GM23248 (cell line): ENCODE data around the gene COL9A2.

ENCODE experiments used
- EZH2 ChIP-seq: fragments of 200-600 bp; sonication (generic); IDR thresholded peaks from 2 replicates; pipeline ENCODE4 v1.6.1; 2018; ENCODE audit warnings: antibody characterized with exemption, mild to moderate bottlenecking; ENCODE audit not compliant: insufficient read depth, poor library complexity, severe bottlenecking
- EZH2phosphoT487 ChIP-seq: fragments of 200-600 bp; sonication (generic); IDR thresholded peaks from 2 replicates; pipeline ENCODE4 v1.6.1; 2018; ENCODE audit warnings: antibody characterized with exemption, moderate library complexity, mild to moderate bottlenecking, low read depth; ENCODE audit not compliant: insufficient read depth

- TF ChIP-seq EZH2 (no peak), EZH2phosphoT487 (no peak)
Observed at GRCh38 chr1:40305871-40306270, 11.2 kb downstream of the COL9A2 start.
